Activated effector memory CD4-positive, alpha-beta T cell treated with anti-CD3 and anti-CD28 coated beads, Interleukin-2, amount 50 U/mL, for 16 hours (primary cell): ENCODE results near the gene CCDC18.

Source experiments
- DNase-seq: peaks from one replicate; pipeline ENCODE4 v3.0.0-alpha.2; 2020

Gene CCDC18

GRCh38 chr1:93321720-93322119, 141.2 kb downstream of the CCDC18 start:
- no peak for DNase-seq

GRCh38 chr1:93322349-93322748, 141.8 kb downstream of the CCDC18 start:
- DNase-seq = no peak

GRCh38 chr1:93323185-93323820, 142.8 kb downstream of the CCDC18 start:
- no peak for DNase-seq

- DNase-seq = no peak
These were observed 144.3 kb downstream of the CCDC18 start for GRCh38 chr1:93324486-93325464.
